Measurements from ENCODE around the gene SMO.

SMO gene

DNA sequence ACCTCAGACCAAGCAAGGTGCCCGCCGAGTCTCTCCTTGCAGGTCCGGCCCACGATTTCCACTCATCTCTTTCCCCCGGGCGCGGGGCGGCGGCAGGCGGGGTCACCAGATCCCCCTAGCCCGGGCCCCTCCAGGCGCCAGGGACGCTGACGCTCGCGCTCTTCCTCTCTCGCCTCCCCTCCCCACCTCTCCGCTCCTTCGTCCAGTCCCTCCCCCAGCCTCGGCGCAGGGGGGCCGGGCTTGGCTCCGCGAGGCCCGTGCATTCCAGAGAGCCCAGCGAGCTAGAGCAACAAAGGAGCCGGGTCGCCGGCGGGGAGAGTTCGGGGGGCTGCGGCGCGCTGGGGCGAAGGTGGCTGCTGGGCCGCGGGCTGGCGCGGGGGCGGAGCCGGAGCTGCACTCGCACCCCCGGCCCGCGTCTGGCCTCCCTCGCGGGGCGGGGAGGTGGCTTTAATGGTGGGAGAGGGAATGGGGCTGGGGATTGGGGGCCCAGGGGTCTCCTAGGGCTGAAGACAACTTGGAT is at the start of gene SMO:
TSS of gene SMO (plus strand) at position 262 of the 520 bp plus-strand sequence. CDS start 519 bp downstream, outside the sequence.
- no peak for DNase-seq (ENCODE audit: low spot score)

DNA sequence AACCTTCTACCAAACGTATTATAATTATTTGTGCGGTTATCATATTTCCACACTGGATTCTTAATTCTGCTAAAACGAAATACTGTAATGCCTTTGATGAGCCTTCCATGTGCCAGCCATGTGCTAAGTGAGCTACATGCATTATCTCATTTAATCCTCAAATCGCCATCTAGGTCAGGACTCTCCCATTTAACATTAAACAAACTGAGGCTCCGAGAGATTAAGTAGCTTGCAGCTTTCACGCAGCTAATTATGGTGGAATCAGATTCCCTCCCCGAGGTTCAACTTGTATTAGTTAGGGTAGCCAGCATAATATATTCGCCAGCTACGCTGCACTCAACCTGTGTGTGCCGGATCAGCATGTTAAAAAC is 44.7 kb upstream of the SMO start:
- no peak for DNase-seq (ENCODE audit: low spot score)

- peak; percentile 64 for DNase-seq (ENCODE audit: low spot score)
These were observed 44.2 kb upstream of the SMO start, which contains the start of gene TSPAN33 for GRCh38 chr7:129144095-129144833. Gene TSPAN33, plus strand, starts transcription at chr7:129144707. Its CDS starts 274 bp downstream, at chr7:129144981.

- DNase-seq (ENCODE audit: low spot score), result peak; percentile 18
These were observed 43.4 kb upstream of the SMO start for GRCh38 chr7:129144834-129145668.

- DNase-seq (ENCODE audit: low spot score), result no peak
These were observed 42.0 kb upstream of the SMO start for GRCh38 chr7:129146237-129146979.

- DNase-seq (ENCODE audit: low spot score), result no peak
These were observed 40.7 kb upstream of the SMO start for GRCh38 chr7:129147731-129148130.

GRCh38 chr7:129149511-129149910 is 38.9 kb upstream of the SMO start:
- no peak for DNase-seq (ENCODE audit: low spot score)

- no peak for DNase-seq (ENCODE audit: low spot score)
These were observed 38.0 kb upstream of the SMO start for GRCh38 chr7:129150199-129150996.

- no peak for DNase-seq (ENCODE audit: low spot score)
These were observed 30.8 kb upstream of the SMO start for GRCh38 chr7:129157651-129158050.

DNA sequence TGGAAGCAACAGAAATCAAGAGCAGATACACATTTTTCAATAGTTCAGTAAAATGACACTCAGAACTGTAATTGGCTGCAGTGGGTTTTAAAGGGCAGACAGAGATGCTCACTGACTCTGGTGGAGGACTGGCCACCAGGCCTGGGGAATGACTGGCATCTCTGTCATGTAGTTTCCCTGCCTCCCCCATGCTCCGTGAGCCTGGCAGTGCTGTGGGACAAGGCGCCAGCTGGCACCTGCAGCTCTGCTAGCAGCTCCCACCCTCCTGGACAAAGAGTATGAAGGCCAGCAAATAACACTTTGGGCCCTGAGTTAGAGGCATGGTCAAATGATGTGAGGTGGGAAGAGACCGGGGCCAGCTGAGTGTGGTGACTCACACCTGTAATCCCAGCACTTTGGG is 28.9 kb upstream of the SMO start:
- DNase-seq (ENCODE audit: low spot score), result no peak

DNA sequence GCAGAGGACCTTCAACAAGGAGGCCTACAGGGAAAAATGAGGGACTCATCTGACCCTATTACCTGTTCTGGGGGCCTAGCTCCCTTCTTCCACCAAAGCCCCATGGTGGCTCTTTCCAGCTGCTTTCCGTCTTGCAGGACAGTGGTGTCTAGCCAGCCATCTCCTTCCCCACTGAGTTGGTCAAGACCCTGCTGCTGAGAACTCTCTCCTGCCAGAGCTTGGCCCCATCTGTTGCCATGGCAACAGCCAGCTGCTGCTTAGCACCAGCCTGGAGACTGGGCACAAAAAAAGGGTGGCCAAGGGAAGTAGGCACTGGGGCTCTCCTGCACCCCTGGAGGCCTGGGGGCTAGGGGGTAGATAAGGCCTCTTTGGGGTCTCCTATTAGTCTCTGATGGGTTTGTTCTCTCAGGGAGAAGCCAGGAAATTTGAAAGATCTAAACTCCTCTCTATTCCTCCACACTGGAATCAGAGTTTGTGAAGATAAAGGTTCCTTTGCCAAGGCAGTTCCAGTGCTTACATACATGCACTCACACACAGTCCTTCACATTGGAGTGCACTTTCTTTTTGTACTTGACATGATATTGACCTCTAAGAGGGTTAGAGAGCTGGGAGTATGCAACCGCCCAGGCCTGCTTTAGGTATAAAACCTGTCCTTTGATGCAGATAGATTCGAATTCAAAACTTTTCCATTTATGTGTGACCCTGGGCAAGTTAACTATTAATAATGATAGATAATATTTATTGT is 28.1 kb upstream of the SMO start:
- no peak for DNase-seq (ENCODE audit: low spot score)

GRCh38 chr7:129161524-129162225 is 26.8 kb upstream of the SMO start:
- no peak for DNase-seq (ENCODE audit: low spot score)

- DNase-seq (ENCODE audit: low spot score), result no peak
These were observed 25.7 kb upstream of the SMO start for GRCh38 chr7:129162732-129163131.

GRCh38 chr7:129163875-129164544 is 24.4 kb upstream of the SMO start:
- peak; percentile 38 for DNase-seq (ENCODE audit: low spot score)

DNA sequence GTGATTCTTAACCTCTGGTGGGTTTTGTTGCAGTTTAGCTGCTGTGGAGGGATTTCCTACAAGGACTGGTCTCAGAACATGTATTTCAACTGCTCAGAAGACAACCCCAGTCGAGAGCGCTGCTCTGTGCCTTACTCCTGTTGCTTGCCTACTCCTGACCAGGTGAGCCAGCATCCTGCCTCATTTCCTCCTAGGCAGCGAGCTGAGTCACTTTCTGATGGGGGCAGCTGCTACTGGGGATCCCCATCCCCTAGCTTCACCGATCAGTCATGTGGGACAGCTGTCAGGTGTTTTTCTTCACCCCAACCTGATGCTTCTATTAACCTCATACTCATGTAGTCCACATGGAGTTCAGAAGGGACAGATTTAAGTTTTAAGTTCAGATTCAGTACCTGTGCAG is 21.7 kb upstream of the SMO start:
- DNase-seq (ENCODE audit: low spot score), result no peak

GRCh38 chr7:129167817-129168216 is 20.6 kb upstream of the SMO start:
- DNase-seq (ENCODE audit: low spot score), result no peak

- DNase-seq (ENCODE audit: low spot score), result no peak
These were observed 20.0 kb upstream of the SMO start for GRCh38 chr7:129168231-129169021.

DNA sequence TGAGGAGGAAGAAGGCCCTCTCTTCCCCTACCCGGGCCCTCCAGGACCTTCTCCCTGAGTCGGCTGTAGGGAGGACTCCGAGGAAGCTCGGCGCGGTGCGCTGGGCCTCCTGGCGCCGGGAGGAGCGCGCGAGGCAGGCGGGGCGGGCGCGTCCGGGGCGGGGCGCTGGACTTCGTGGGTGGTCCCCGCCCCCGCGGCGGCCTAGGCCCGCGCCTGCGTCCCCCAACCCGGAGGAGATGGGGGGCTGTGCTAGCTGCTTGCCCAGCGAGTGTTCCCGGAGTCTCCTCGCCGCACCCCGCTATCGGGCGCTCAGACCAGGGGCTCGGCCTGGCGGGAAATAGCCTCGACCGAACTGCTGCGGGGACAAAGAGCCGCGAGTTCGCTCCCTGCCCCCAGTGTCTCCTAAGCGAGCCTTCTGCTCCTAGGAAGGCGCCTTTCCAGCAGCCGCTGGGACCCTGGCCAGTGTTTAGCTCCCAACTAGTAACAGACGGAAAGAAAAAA is 19.2 kb upstream of the SMO start:
- no peak for DNase-seq (ENCODE audit: low spot score)

Measured in CD4-positive, alpha-beta T cell treated with Interleukin-15 for 4 hours (primary cell).